SK-MEL-5 (cell line): ENCODE data around the gene GRK6. TPM values are rescaled to one million over a fixed set of nuclear protein-coding genes. Genes with fewer than 3 reads are reported as not detected.

Source experiments
- DNase-seq: peaks from one replicate; pipeline ENCODE4 v3.0.0-alpha.2; 2016; ENCODE audit warnings: low read depth, low spot score
- in situ Hi-C: cut with HindIII; loops from 2 replicates; pipeline ENCODE4 v1.10.0; 2016; ENCODE audit warnings: low sequenced_read_pairs, high pct_unique_total_duplicates, low pct_unique_long_range_greater_than_20kb
- total RNA-seq: library from RNA; depleted of rRNA; stranded (reverse); fragments of >200 nt; shearing (Covaris generic); gene quantifications from 2 replicates; pipeline ENCODE4 v1.2.3, GENCODE V29; 2014

GRK6 gene
- total RNA-seq, 1 experiment from 2014 or later: 19.4 TPM

GRCh38 chr5:177445052-177445916, 18.8 kb downstream of the GRK6 start:
- no peak for DNase-seq
- in situ Hi-C loops: no loop called here

- no peak for DNase-seq
- in situ Hi-C loops: no loop called here
Measured at GRCh38 chr5:177445917-177446199, 19.4 kb downstream of the GRK6 start.

GRCh38 chr5:177446200-177447065, 20.0 kb downstream of the GRK6 start, which contains the start of gene PRR7:
TSS of gene PRR7 (plus strand) at chr5:177446814. CDS start at chr5:177455068, 8,254 bp downstream.
- DNase-seq: peak; percentile 63
- in situ Hi-C loops: no loop called here

- peak; percentile 52 for DNase-seq
- in situ Hi-C loops: no loop called here
Measured at GRCh38 chr5:177447066-177447610, 20.7 kb downstream of the GRK6 start.

- in situ Hi-C loops: no loop called here
Measured at GRCh38 chr5:177447611-177448243, 21.3 kb downstream of the GRK6 start.

GRCh38 chr5:177448244-177448950, 21.9 kb downstream of the GRK6 start:
- in situ Hi-C loops: no loop called here

More at GRCh38 chr5:177447611-177448243, 21.3 kb downstream of the GRK6 start:
- DNase-seq: peak; percentile 97

GRCh38 chr5:177449140-177450061, 22.9 kb downstream of the GRK6 start:
- in situ Hi-C loops: no loop called here
- DNase-seq: no peak

More at GRCh38 chr5:177448244-177448950, 21.9 kb downstream of the GRK6 start:
- no peak for DNase-seq

GRCh38 chr5:177450667-177451424, 24.4 kb downstream of the GRK6 start:
- no peak for DNase-seq
- in situ Hi-C loops: no loop called here

- peak; percentile 30 for DNase-seq
- in situ Hi-C loops: no loop called here
Measured at GRCh38 chr5:177452688-177453638, 26.5 kb downstream of the GRK6 start.

GRCh38 chr5:177453852-177454396, 27.4 kb downstream of the GRK6 start:
- DNase-seq: no peak
- in situ Hi-C loops: no loop called here

- DNase-seq: peak; percentile 78
- in situ Hi-C loops: no loop called here
Measured at GRCh38 chr5:177454397-177455035, 28.0 kb downstream of the GRK6 start.

- no peak for DNase-seq
- in situ Hi-C loops: no loop called here
Measured at GRCh38 chr5:177455036-177455660, 28.7 kb downstream of the GRK6 start.

GRCh38 chr5:177455661-177456590, 29.4 kb downstream of the GRK6 start:
- in situ Hi-C loops: no loop called here
- peak; percentile 77 for DNase-seq
